Activated CD8-positive, alpha-beta T cell treated with anti-CD3 and anti-CD28 coated beads for 36 hours (primary cell): ENCODE results near the gene POLD2. TPM values are rescaled to one million over a fixed set of nuclear protein-coding genes. Genes with fewer than 3 reads are reported as not detected.

Source experiments
- ATAC-seq: fragments of 200-7000 bp; cut with Tn5 transposase; one replicate; pipeline ENCODE4 v1.10.0; 2021; ENCODE audit warnings: mild to moderate bottlenecking, moderate library complexity
- CTCF ChIA-PET: fragments of 350-600 bp; sonication (Branson Sonifier 250); formaldehyde crosslinking; loops from one replicate; lab custom pipeline; 2021; ENCODE audit warnings: antibody characterized with exemption; lab: Charles Lee
- POLR2A ChIA-PET: fragments of 350-600 bp; sonication (Branson Sonifier 250); formaldehyde crosslinking; loops from one replicate; lab custom pipeline; 2021; ENCODE audit warnings: antibody characterized with exemption; lab: Charles Lee
- DNase-seq: peaks from one replicate; pipeline ENCODE4 v3.0.0-alpha.2; 2020
- H3K27ac Mint-ChIP-seq: one replicate; pipeline ENCODE4 v1.8.0; 2021; ENCODE audit warnings: mild to moderate bottlenecking, mixed read lengths
- H3K27me3 Mint-ChIP-seq: one replicate; pipeline ENCODE4 v1.8.0; 2021; ENCODE audit warnings: mixed read lengths
- H3K36me3 Mint-ChIP-seq: one replicate; pipeline ENCODE4 v1.8.0; 2021; ENCODE audit warnings: low read depth, mixed read lengths
- H3K4me1 Mint-ChIP-seq: one replicate; pipeline ENCODE4 v1.8.0; 2021; ENCODE audit warnings: low read depth, mixed read lengths
- H3K4me3 Mint-ChIP-seq: one replicate; pipeline ENCODE4 v1.8.0; 2021; ENCODE audit warnings: mild to moderate bottlenecking, moderate library complexity, mixed read lengths
- H3K9me3 Mint-ChIP-seq: one replicate; pipeline ENCODE4 v1.8.0; 2021; ENCODE audit warnings: mixed read lengths
- CTCF ChIP-seq: fragments of 200-600 bp; IDR thresholded peaks from one replicate; pipeline ENCODE4 v1.8.0; 2022; ENCODE audit warnings: antibody characterized with exemption, mild to moderate bottlenecking
- intact Hi-C: fragments of 100-400 bp; cut with micrococcal nuclease; formaldehyde crosslinking; loops from one replicate; pipeline ENCODE4 v1.10.0; 2022
- total RNA-seq, 2 experiments: library from RNA; stranded (reverse); gene quantifications; one replicate each; pipeline ENCODE4 v1.2.3, GENCODE V29; 2021

POLD2 gene
- total RNA-seq, 2 experiments from 2014 or later, result 243 to 251 TPM

DNA sequence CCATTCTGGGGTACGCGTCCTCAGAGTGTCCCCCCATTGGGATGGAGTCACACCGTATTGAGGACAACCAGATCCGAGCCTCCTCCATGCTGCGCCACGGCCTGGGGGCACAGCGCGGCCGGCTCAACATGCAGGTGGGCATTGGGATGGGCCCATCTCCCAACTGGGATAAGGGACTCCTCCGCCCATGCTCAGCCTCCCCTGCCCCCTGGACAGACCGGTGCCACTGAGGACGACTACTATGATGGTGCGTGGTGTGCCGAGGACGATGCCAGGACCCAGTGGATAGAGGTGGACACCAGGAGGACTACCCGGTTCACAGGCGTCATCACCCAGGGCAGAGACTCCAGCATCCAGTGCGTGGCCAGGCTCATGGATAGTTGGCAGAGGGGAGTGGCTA, 13.4 kb downstream of the POLD2 start:
- CTCF ChIA-PET, result interaction anchor here (0.8 to 1.5 kb wide), 5 partner anchors 10 to 57 kb away, joined by 3 to 7 read pairs (median 3); no protein-coding TSS in a partner anchor
- Mint-ChIP-seq H3K4me3 (no peak overlapping the region), H3K27me3 (peaks cover 2% of the 10 kb centered on the region), H3K4me1 (peaks cover 12% of the 10 kb centered on the region), H3K36me3 (peaks cover 22% of the 10 kb centered on the region), H3K9me3 (no peaks in the 10 kb centered on the region), H3K27ac (no peak overlapping the region)
- TF ChIP-seq CTCF, result no peak
- POLR2A ChIA-PET, result interaction anchor here (0.8 to 1.4 kb wide), 5 partner anchors 10 to 64 kb away, joined by 3 to 4 read pairs (median 4); no protein-coding TSS in a partner anchor
- DNase-seq, result no peak
- intact Hi-C loops, result no loop called here
- no peak for ATAC-seq

GRCh38 chr7:44108768-44109750, 14.3 kb downstream of the POLD2 start:
- CTCF ChIA-PET, result interaction anchor here (0.8 to 1.5 kb wide), 5 partner anchors 10 to 56 kb away, joined by 3 to 7 read pairs (median 3); no protein-coding TSS in a partner anchor

DNA sequence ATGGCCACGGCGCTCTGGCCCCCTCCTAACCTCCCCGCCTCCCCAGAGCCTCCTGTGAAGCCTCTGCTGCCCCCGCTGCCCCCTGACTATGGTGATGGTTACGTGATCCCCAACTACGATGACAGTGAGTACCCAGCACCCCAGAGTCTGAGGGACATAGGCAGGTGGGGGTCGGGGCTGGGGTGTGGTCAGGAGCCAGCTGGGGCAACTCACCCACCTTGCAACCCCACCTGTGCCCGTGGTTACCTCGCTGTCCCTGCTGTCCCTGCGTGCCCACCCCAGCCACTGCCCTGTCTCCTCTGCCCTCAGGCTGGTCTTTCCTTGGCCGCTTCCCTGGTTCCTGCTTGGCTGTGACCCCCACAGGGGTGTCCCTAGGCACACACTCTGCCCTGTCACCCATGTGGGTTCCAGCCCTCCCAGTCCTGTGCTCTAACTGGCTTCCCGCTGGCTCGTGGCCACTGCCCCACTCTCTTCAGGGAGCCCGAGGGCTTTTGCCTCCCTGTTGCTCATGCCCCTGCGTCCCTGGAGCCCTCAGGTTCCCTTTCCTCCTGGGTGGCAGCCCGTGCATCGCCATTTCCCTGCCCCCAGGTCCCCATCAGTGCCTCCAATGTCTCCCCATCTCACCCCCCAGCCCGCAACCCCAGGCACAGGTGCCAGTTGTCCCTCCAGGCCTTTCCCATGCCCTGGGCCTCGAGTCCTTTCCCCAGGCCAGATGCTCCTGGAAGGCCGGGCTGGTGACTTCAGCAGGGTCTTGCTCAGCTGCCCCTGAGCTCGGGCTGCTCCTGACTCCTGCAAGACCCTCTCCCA, 15.2 kb downstream of the POLD2 start:
- H3K4me3 Mint-ChIP-seq, result no peak overlapping the region
- POLR2A ChIA-PET, result interaction anchor here (1.1 to 1.4 kb wide), 2 partner anchors 10 to 14 kb away, joined by 3 to 4 read pairs; no protein-coding TSS in a partner anchor
- no peak for ATAC-seq

More at GRCh38 chr7:44108768-44109750, 14.3 kb downstream of the POLD2 start:
- DNase-seq (peak; percentile 18), ATAC-seq (no peak)
- POLR2A ChIA-PET, result interaction anchor here (0.6 to 1.4 kb wide), 7 partner anchors 10 to 63 kb away, joined by 3 to 4 read pairs (median 3); no protein-coding TSS in a partner anchor
- intact Hi-C loops, result no loop called here
- H3K9me3 Mint-ChIP-seq, result no peaks in the 10 kb centered on the region
- peaks cover 2% of the 10 kb centered on the region for H3K27me3 Mint-ChIP-seq
- no peak for TF ChIP-seq CTCF
- no peak overlapping the region for H3K4me3 Mint-ChIP-seq
- H3K36me3 Mint-ChIP-seq, result peaks cover 22% of the 10 kb centered on the region
- peaks cover 14% of the 10 kb centered on the region for H3K4me1 Mint-ChIP-seq
- H3K27ac Mint-ChIP-seq, result no peak overlapping the region

More for the DNA sequence above, 15.2 kb downstream of the POLD2 start:
- H3K27ac Mint-ChIP-seq, result no peak overlapping the region
- no peak for DNase-seq
- H3K36me3 Mint-ChIP-seq, result peaks cover 16% of the 10 kb centered on the region
- CTCF ChIA-PET, result no interaction called here
- no peak for TF ChIP-seq CTCF
- H3K9me3 Mint-ChIP-seq, result no peaks in the 10 kb centered on the region
- peaks cover 16% of the 10 kb centered on the region for H3K4me1 Mint-ChIP-seq
- H3K27me3 Mint-ChIP-seq, result peaks cover 2% of the 10 kb centered on the region
- intact Hi-C loops, result no loop called here
